Fibroblast of upper back skin (primary cell): ENCODE results near the gene MCTP2.

Source experiments
- DNase-seq: peaks from one replicate; pipeline ENCODE4 v3.0.0-alpha.2; 2013

MCTP2 gene

GRCh38 chr15:94411846-94412245 lies 180.5 kb downstream of the MCTP2 start:
- no peak for DNase-seq

- DNase-seq, result peak; percentile 20
Measured at GRCh38 chr15:94412979-94413746, 181.8 kb downstream of the MCTP2 start.

GRCh38 chr15:94414916-94415315 lies 183.6 kb downstream of the MCTP2 start:
- DNase-seq, result no peak

GRCh38 chr15:94416267-94416666 lies 184.9 kb downstream of the MCTP2 start:
- no peak for DNase-seq

- no peak for DNase-seq
Measured at GRCh38 chr15:94416820-94417219, 185.5 kb downstream of the MCTP2 start.

GRCh38 chr15:94417501-94418293 lies 186.3 kb downstream of the MCTP2 start:
- DNase-seq, result no peak

GRCh38 chr15:94421706-94422105 lies 190.3 kb downstream of the MCTP2 start:
- peak; percentile 3 for DNase-seq

- no peak for DNase-seq
Measured at GRCh38 chr15:94432279-94432678, 200.9 kb downstream of the MCTP2 start.

GRCh38 chr15:94439158-94439557 lies 207.8 kb downstream of the MCTP2 start:
- DNase-seq, result no peak

- no peak for DNase-seq
Measured at GRCh38 chr15:94441760-94442159, 210.4 kb downstream of the MCTP2 start.

- no peak for DNase-seq
Measured at GRCh38 chr15:94442480-94442879, 211.1 kb downstream of the MCTP2 start.

GRCh38 chr15:94443186-94443585 lies 211.8 kb downstream of the MCTP2 start:
- DNase-seq, result no peak

- no peak for DNase-seq
Measured at GRCh38 chr15:94445566-94446160, 214.3 kb downstream of the MCTP2 start.

- DNase-seq, result no peak
Measured at GRCh38 chr15:94446441-94446840, 215.1 kb downstream of the MCTP2 start.

- DNase-seq, result no peak
Measured at GRCh38 chr15:94451466-94451865, 220.1 kb downstream of the MCTP2 start.

- DNase-seq, result no peak
Measured at GRCh38 chr15:94453227-94453988, 222.0 kb downstream of the MCTP2 start.

GRCh38 chr15:94455297-94455696 lies 223.9 kb downstream of the MCTP2 start:
- no peak for DNase-seq

GRCh38 chr15:94456226-94456625 lies 224.9 kb downstream of the MCTP2 start:
- no peak for DNase-seq

- no peak for DNase-seq
Measured at GRCh38 chr15:94457661-94458060, 226.3 kb downstream of the MCTP2 start.

GRCh38 chr15:94460624-94461023 lies 229.3 kb downstream of the MCTP2 start:
- no peak for DNase-seq

GRCh38 chr15:94467034-94467433 lies 235.7 kb downstream of the MCTP2 start:
- DNase-seq, result no peak

GRCh38 chr15:94470492-94470891 lies 239.1 kb downstream of the MCTP2 start:
- no peak for DNase-seq

GRCh38 chr15:94476686-94477085 lies 245.3 kb downstream of the MCTP2 start:
- no peak for DNase-seq
